Activated CD4-positive, alpha-beta T cell treated with anti-CD3 and anti-CD28 coated beads, Interleukin-2, amount 50 U/mL, for 16 hours (primary cell): ENCODE measurements around the gene CARD8.
"Not testable (repeated sequence)": the region's sequence is repeated elsewhere in the genome, so short reads cannot be mapped to it uniquely, and the experiment has no call there.

Source experiments
- DNase-seq: peaks from one replicate; pipeline ENCODE4 v3.0.0-alpha.2; 2020

Gene CARD8

GRCh38 chr19:48260359-48260714, 4.6 kb upstream of the CARD8 start:
- DNase-seq = not testable (repeated sequence)

- DNase-seq = not testable (repeated sequence)
These were observed 3.3 kb upstream of the CARD8 start for GRCh38 chr19:48258992-48259391.

GRCh38 chr19:48258350-48258749, 2.6 kb upstream of the CARD8 start:
- DNase-seq = peak; percentile 70

- no peak for DNase-seq
These were observed 1.2 kb downstream of the CARD8 start for GRCh38 chr19:48254529-48254970.

- no peak for DNase-seq
These were observed 1.7 kb downstream of the CARD8 start for GRCh38 chr19:48253999-48254398.

GRCh38 chr19:48252609-48253008, 3.1 kb downstream of the CARD8 start:
- DNase-seq = no peak

GRCh38 chr19:48250290-48251025, 5.3 kb downstream of the CARD8 start:
- DNase-seq = no peak

- DNase-seq = peak; percentile 90
These were observed 6.2 kb downstream of the CARD8 start for GRCh38 chr19:48249502-48250014.

- peak; percentile 56 for DNase-seq
These were observed 7.5 kb downstream of the CARD8 start for GRCh38 chr19:48248081-48248833.

GRCh38 chr19:48247212-48247611, 8.5 kb downstream of the CARD8 start:
- DNase-seq = no peak

- DNase-seq = no peak
These were observed 9.6 kb downstream of the CARD8 start for GRCh38 chr19:48246101-48246500.

- DNase-seq = peak; percentile 81
These were observed 11.4 kb downstream of the CARD8 start for GRCh38 chr19:48244281-48244680.

GRCh38 chr19:48241771-48242170, 13.9 kb downstream of the CARD8 start:
- peak; percentile 41 for DNase-seq

GRCh38 chr19:48239582-48240141, 16.1 kb downstream of the CARD8 start:
- no peak for DNase-seq

GRCh38 chr19:48239120-48239519, 16.6 kb downstream of the CARD8 start:
- no peak for DNase-seq

- no peak for DNase-seq
These were observed 18.7 kb downstream of the CARD8 start for GRCh38 chr19:48237057-48237456.

- peak; percentile 48 for DNase-seq
These were observed 25.1 kb downstream of the CARD8 start for GRCh38 chr19:48230555-48231129.

GRCh38 chr19:48221628-48222027, 34.1 kb downstream of the CARD8 start:
- DNase-seq = no peak

- not testable (repeated sequence) for DNase-seq
These were observed 34.9 kb downstream of the CARD8 start for GRCh38 chr19:48220784-48221183.

GRCh38 chr19:48218997-48219396, 36.7 kb downstream of the CARD8 start:
- DNase-seq = no peak

GRCh38 chr19:48216933-48217332, 38.8 kb downstream of the CARD8 start:
- DNase-seq = no peak

GRCh38 chr19:48213959-48214358, 41.8 kb downstream of the CARD8 start:
- no peak for DNase-seq

GRCh38 chr19:48210005-48210404, 45.7 kb downstream of the CARD8 start:
- DNase-seq = no peak
